ENCODE results near the gene DOK5.

DOK5 gene

GRCh38 chr20:54475334-54476168, at the start of gene DOK5:
Gene DOK5, plus strand, starts transcription at chr20:54475593. Its CDS starts 354 bp downstream, at chr20:54475947.
- peaks cover 79% of the 10 kb centered on the region for H3K27me3 ChIP-seq

GRCh38 chr20:54429364-54429763, 46.0 kb upstream of the DOK5 start:
- no peak overlapping the region for H3K4me3 ChIP-seq (ENCODE audit: low read depth in 1 of 2, low read length in 1 of 2)
- H3K4me1 ChIP-seq (ENCODE audit: control insufficient read depth in 1 of 2, insufficient read depth in 1 of 2, low read depth in 1 of 2, low read length in 1 of 2): no peaks in the 10 kb centered on the region
- no peaks in the 10 kb centered on the region for H3K36me3 ChIP-seq
- H3K27ac ChIP-seq: no peak overlapping the region
- no peaks in the 10 kb centered on the region for H3K27me3 ChIP-seq
- TF ChIP-seq CTCF (IDR thresholded peaks at IDR 0.05): no peak
- H3K9me3 ChIP-seq: no peaks in the 10 kb centered on the region

More at GRCh38 chr20:54475334-54476168, at the start of gene DOK5:
- Histone ChIP-seq H3K4me1 (ENCODE audit: control insufficient read depth in 1 of 2, insufficient read depth in 1 of 2, low read depth in 1 of 2, low read length in 1 of 2) (no peaks in the 10 kb centered on the region), H3K36me3 (no peaks in the 10 kb centered on the region), H3K27ac (no peak within 1 kb of the TSS), H3K4me3 (ENCODE audit: low read depth in 1 of 2, low read length in 1 of 2) (no peak within 1 kb of the TSS), H3K9me3 (no peaks in the 10 kb centered on the region)
- no peak for TF ChIP-seq CTCF (IDR thresholded peaks at IDR 0.05)

- H3K27ac ChIP-seq: no peak overlapping the region
- H3K4me1 ChIP-seq (ENCODE audit: control insufficient read depth in 1 of 2, insufficient read depth in 1 of 2, low read depth in 1 of 2, low read length in 1 of 2): no peaks in the 10 kb centered on the region
- no peaks in the 10 kb centered on the region for H3K9me3 ChIP-seq
- H3K36me3 ChIP-seq: no peaks in the 10 kb centered on the region
- TF ChIP-seq CTCF (IDR thresholded peaks at IDR 0.05): no peak
- no peaks in the 10 kb centered on the region for H3K27me3 ChIP-seq
- no peak overlapping the region for H3K4me3 ChIP-seq (ENCODE audit: low read depth in 1 of 2, low read length in 1 of 2)
Observed at GRCh38 chr20:54431156-54431944, 44.0 kb upstream of the DOK5 start.

- Histone ChIP-seq H3K4me1 (ENCODE audit: control insufficient read depth in 1 of 2, insufficient read depth in 1 of 2, low read depth in 1 of 2, low read length in 1 of 2) (no peaks in the 10 kb centered on the region), H3K36me3 (no peaks in the 10 kb centered on the region), H3K9me3 (no peaks in the 10 kb centered on the region), H3K4me3 (ENCODE audit: low read depth in 1 of 2, low read length in 1 of 2) (no peak overlapping the region), H3K27ac (no peak overlapping the region), H3K27me3 (no peaks in the 10 kb centered on the region)
- TF ChIP-seq CTCF (IDR thresholded peaks at IDR 0.05): no peak
Observed at GRCh38 chr20:54432966-54433365, 42.4 kb upstream of the DOK5 start.

GRCh38 chr20:54433636-54434035, 41.8 kb upstream of the DOK5 start:
- no peak overlapping the region for H3K27ac ChIP-seq
- no peaks in the 10 kb centered on the region for H3K4me1 ChIP-seq (ENCODE audit: control insufficient read depth in 1 of 2, insufficient read depth in 1 of 2, low read depth in 1 of 2, low read length in 1 of 2)
- H3K27me3 ChIP-seq: no peaks in the 10 kb centered on the region
- TF ChIP-seq CTCF (IDR thresholded peaks at IDR 0.05): no peak
- no peak overlapping the region for H3K4me3 ChIP-seq (ENCODE audit: low read depth in 1 of 2, low read length in 1 of 2)
- no peaks in the 10 kb centered on the region for H3K36me3 ChIP-seq
- H3K9me3 ChIP-seq: no peaks in the 10 kb centered on the region

Measured in neutrophil (primary cell).